Measurements from ENCODE around the gene GNAT1. TPM values are rescaled to one million over a fixed set of nuclear protein-coding genes. Genes with fewer than 3 reads are reported as not detected.
"Not testable (repeated sequence)": the region's sequence is repeated elsewhere in the genome, so short reads cannot be mapped to it uniquely, and the experiment has no call there.

GNAT1 gene
- total RNA-seq, 1 experiment from 2014 or later = not detected

DNA sequence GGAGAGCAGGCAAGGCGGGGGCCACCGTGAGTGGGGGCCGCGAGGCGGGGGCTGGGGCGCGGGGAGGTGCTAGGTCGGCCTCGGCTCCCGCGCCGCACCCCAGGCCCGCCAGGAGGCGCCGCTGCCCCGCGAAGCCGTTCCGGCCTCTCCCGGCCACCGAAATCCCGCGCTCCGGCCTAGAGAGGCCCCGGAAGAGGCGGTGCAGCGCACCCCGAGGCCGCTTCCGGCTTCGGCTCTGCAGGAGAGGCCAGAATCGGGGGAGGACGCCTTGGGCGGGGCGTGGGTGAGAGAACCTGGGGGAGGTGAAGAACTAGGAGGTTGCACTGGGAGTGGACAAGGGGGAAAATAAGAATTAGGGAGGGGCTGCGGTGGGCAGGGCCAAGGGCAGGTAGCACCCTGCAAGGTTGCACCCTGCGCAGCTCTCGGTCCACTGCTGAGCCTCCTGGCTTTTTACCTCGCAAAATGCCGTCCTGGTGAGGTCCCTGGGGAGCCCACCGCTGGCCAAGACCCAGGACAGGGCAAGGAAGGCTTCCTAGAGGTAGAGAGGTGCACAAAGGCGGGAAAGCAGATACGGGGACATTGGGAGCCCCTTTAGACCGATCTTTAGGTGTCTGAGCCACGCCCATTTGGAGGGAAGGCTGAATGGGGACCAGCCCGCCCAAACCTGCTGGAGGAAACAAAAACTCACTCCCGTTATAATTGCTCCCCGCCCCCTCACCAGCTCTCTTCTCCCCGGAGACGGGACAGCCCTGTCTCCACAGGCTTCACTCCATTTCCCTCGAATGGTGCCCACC lies 36.2 kb downstream of the GNAT1 start:
- no peak overlapping the region for H2BK12ac ChIP-seq (ENCODE audit: insufficient read length, low read depth, low read length)
- H3K79me2 ChIP-seq (ENCODE audit: insufficient read depth, low read length) = no peaks in the 10 kb centered on the region
- H3K56ac ChIP-seq (ENCODE audit: insufficient read length, low read depth, low read length) = no peak overlapping the region
- no peak overlapping the region for H2BK15ac ChIP-seq (ENCODE audit: low read depth, low read length)
- H3K27me3 ChIP-seq (ENCODE audit: insufficient read depth, low read length) = no peaks in the 10 kb centered on the region
- H3K4ac ChIP-seq (ENCODE audit: low read depth, low read length) = no peak overlapping the region
- no peak overlapping the region for H2AK5ac ChIP-seq (ENCODE audit: insufficient read length, low read length)
- H2BK120ac ChIP-seq (ENCODE audit: low read depth, low read length, poor library complexity, severe bottlenecking) = no peak overlapping the region
- H3K4me2 ChIP-seq (ENCODE audit: insufficient read depth, insufficient read length, low read length) = peak overlapping the region; percentile 63
- Mint-ChIP-seq H3K4me3 (peak overlapping the region; percentile 73 to 95), H3K27ac (peak overlapping the region; percentile 97 to 99 (median 98)), H3K27me3 (ENCODE audit: low read depth) (peaks cover 33% of the 10 kb centered on the region), H3K9me3 (peaks cover 2 to 4% of the 10 kb centered on the region in 2 experiments; a peak in 3 of 5 replicates), H3K36me3 (ENCODE audit: insufficient read depth in 1 of 3, low read depth in 3 of 3) (no peaks in the 10 kb centered on the region; a peak in 1 of 7 replicates), H3K4me1 (peaks cover 27 to 42% of the 10 kb centered on the region in 2 experiments)
- peak overlapping the region; percentile 88 for H3K18ac ChIP-seq (ENCODE audit: insufficient read length, low read depth, low read length)
- H4K5ac ChIP-seq (ENCODE audit: insufficient read length, low read depth, low read length) = no peak overlapping the region
- no peak overlapping the region for H2BK20ac ChIP-seq (ENCODE audit: low read depth, low read length, poor library complexity, severe bottlenecking)
- no peak overlapping the region for H3K23ac ChIP-seq (ENCODE audit: insufficient read length, low read depth, low read length)
- H3K79me1 ChIP-seq (ENCODE audit: insufficient read depth, low read depth, low read length, poor library complexity, severe bottlenecking) = no peaks in the 10 kb centered on the region
- no peak overlapping the region for H4K91ac ChIP-seq (ENCODE audit: insufficient read length, low read depth, low read length)
- H4K8ac ChIP-seq (replicated peaks; ENCODE audit: insufficient read length, low read depth, low read length) = no peak overlapping the region
- H3K4me1 ChIP-seq (ENCODE audit: insufficient read depth, low read length) = no peaks in the 10 kb centered on the region
- no peak overlapping the region for H3T11ph ChIP-seq (ENCODE audit: low read length)
- no peaks in the 10 kb centered on the region for H4K20me1 ChIP-seq (ENCODE audit: control insufficient read depth, insufficient read depth, insufficient read length)
- TF ChIP-seq, protein P1, sequence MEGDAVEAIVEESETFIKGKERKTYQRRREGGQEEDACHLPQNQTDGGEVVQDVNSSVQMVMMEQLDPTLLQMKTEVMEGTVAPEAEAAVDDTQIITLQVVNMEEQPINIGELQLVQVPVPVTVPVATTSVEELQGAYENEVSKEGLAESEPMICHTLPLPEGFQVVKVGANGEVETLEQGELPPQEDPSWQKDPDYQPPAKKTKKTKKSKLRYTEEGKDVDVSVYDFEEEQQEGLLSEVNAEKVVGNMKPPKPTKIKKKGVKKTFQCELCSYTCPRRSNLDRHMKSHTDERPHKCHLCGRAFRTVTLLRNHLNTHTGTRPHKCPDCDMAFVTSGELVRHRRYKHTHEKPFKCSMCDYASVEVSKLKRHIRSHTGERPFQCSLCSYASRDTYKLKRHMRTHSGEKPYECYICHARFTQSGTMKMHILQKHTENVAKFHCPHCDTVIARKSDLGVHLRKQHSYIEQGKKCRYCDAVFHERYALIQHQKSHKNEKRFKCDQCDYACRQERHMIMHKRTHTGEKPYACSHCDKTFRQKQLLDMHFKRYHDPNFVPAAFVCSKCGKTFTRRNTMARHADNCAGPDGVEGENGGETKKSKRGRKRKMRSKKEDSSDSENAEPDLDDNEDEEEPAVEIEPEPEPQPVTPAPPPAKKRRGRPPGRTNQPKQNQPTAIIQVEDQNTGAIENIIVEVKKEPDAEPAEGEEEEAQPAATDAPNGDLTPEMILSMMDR (conservative IDR thresholded peaks at IDR 0.05) = peak; percentile 96
- H3K9me3 ChIP-seq (ENCODE audit: control insufficient read depth, low read depth, low read length) = no peaks in the 10 kb centered on the region
- WGBS (ENCODE audit: extremely low coverage, insufficient read length, low lambda C conversion rate) = no CpG with 5 or more reads among the region's 51 CpGs
- H3K9ac ChIP-seq (ENCODE audit: extremely low read depth, insufficient read length, low read length) = peak overlapping the region; percentile 73
- H3K23me2 ChIP-seq (ENCODE audit: insufficient read length, low read depth, low read length, poor library complexity, severe bottlenecking) = peaks cover 12% of the 10 kb centered on the region
- no peak overlapping the region for H2BK5ac ChIP-seq (ENCODE audit: insufficient read length, low read length)
- peak overlapping the region; percentile 93 for H3K14ac ChIP-seq (ENCODE audit: insufficient read depth, low read length)
- peak; percentile 93 for DNase-seq
- peak overlapping the region; percentile 44 for H3K27ac ChIP-seq (ENCODE audit: insufficient read length, low read depth, low read length)
- no peak overlapping the region for H2AFZ ChIP-seq (ENCODE audit: low read length)

DNA sequence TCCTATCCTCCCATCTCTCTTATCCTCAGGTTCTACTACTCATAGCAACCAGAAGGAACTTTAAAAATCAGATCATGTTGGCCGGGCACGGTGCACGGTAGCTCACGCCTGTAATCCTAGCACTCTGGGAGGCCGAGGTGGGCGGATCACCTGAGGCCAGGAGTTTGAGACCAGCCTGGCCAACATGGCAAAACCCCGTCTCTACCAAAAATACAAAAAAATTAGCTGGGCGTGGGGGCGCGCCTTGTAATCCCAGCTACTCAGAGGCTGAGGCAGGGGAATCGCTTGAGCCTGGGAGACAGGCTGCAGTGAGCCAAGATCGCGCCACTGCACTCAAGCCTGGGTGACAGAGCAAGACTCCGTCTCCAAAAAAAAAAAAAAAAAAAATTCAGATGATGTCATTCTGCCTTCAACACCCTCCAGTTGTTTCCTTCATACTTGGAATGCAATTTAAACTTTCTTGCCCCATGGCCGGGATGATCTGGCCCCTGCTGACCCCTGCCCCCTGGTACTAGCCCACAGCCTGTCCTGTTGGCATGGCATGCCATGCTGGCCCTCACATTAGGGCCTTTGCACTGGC lies 36.9 kb downstream of the GNAT1 start:
- H4K91ac ChIP-seq (ENCODE audit: insufficient read length, low read depth, low read length); H3K18ac ChIP-seq (ENCODE audit: insufficient read length, low read depth, low read length); H2BK120ac ChIP-seq (ENCODE audit: low read depth, low read length, poor library complexity, severe bottlenecking); H3K36me3 Mint-ChIP-seq (ENCODE audit: insufficient read depth in 1 of 3, low read depth in 3 of 3); H2AK5ac ChIP-seq (ENCODE audit: insufficient read length, low read length); DNase-seq; H3K14ac ChIP-seq (ENCODE audit: insufficient read depth, low read length); H3K9me3 Mint-ChIP-seq; H3K27ac ChIP-seq (ENCODE audit: insufficient read length, low read depth, low read length); H4K5ac ChIP-seq (ENCODE audit: insufficient read length, low read depth, low read length); H3K56ac ChIP-seq (ENCODE audit: insufficient read length, low read depth, low read length); H2BK15ac ChIP-seq (ENCODE audit: low read depth, low read length); H3K4ac ChIP-seq (ENCODE audit: low read depth, low read length); H2BK12ac ChIP-seq (ENCODE audit: insufficient read length, low read depth, low read length); H2AFZ ChIP-seq (ENCODE audit: low read length); H3K9me3 ChIP-seq (ENCODE audit: control insufficient read depth, low read depth, low read length); H3K27me3 ChIP-seq (ENCODE audit: insufficient read depth, low read length); H3K79me2 ChIP-seq (ENCODE audit: insufficient read depth, low read length); H4K20me1 ChIP-seq (ENCODE audit: control insufficient read depth, insufficient read depth, insufficient read length); H3T11ph ChIP-seq (ENCODE audit: low read length); H2BK5ac ChIP-seq (ENCODE audit: insufficient read length, low read length); H3K79me1 ChIP-seq (ENCODE audit: insufficient read depth, low read depth, low read length, poor library complexity, severe bottlenecking); H3K4me1 ChIP-seq (ENCODE audit: insufficient read depth, low read length); H4K8ac ChIP-seq (replicated peaks; ENCODE audit: insufficient read length, low read depth, low read length); H3K23ac ChIP-seq (ENCODE audit: insufficient read length, low read depth, low read length); H2BK20ac ChIP-seq (ENCODE audit: low read depth, low read length, poor library complexity, severe bottlenecking): not testable (repeated sequence)
- Histone ChIP-seq H3K9ac (ENCODE audit: extremely low read depth, insufficient read length, low read length) (peak overlapping the region; percentile 73), H3K23me2 (ENCODE audit: insufficient read length, low read depth, low read length, poor library complexity, severe bottlenecking) (peaks cover 12% of the 10 kb centered on the region), H3K4me2 (ENCODE audit: insufficient read depth, insufficient read length, low read length) (peak overlapping the region; percentile 63)
- WGBS (ENCODE audit: extremely low coverage, insufficient read length, low lambda C conversion rate) = no CpG with 5 or more reads among the region's 15 CpGs
- H3K4me3 Mint-ChIP-seq = peak overlapping the region; percentile 67 to 95
- peak overlapping the region; percentile 97 to 99 (median 98); a peak in 6 of 7 replicates for H3K27ac Mint-ChIP-seq
- H3K27me3 Mint-ChIP-seq (ENCODE audit: low read depth) = peaks cover 35% of the 10 kb centered on the region
- H3K4me1 Mint-ChIP-seq = peaks cover 33 to 49% of the 10 kb centered on the region in 2 experiments
